Activated CD4-positive, alpha-beta T cell treated with anti-CD3 and anti-CD28 coated beads, Interleukin-2, amount 50 U/mL, for 24 hours (primary cell): Measurements from ENCODE around the gene SEC16A.

Source experiments
- DNase-seq, 2 donors: peaks; one replicate each; pipeline ENCODE4 v3.0.0-alpha.2; 2020; ENCODE audit warnings: low read depth in 1 of 2, low spot score in 1 of 2

The SEC16A gene

DNA sequence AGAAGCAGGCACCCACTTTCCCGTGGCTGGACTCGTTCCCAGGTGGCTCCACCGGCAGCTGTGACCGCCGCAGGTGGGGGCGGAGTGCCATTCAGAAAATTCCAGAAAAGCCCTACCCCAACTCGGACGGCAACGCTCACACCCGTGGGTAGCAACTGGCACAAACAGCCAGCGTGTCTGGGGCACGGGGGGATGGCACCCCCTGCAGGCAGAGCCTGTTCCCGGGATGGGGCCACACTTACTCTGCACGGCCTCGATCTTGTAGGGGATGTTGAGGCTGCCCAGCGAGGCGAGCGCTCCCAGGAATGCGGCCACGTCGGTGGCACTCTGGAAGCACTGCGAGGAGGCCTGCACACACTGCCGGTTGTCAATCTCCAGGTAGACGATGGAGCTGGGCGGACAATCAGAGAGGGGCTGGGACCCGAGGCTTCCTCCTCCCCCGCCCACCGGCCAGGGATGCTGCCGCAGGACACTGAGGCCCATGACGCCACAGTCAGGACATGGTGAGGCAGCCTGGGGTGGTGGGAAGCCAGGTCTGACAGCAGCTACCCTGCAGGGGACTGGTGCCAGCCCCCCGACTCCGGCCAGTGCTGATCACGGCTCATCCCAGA is 20.2 kb upstream of the SEC16A start:
- DNase-seq, result no peak

DNA sequence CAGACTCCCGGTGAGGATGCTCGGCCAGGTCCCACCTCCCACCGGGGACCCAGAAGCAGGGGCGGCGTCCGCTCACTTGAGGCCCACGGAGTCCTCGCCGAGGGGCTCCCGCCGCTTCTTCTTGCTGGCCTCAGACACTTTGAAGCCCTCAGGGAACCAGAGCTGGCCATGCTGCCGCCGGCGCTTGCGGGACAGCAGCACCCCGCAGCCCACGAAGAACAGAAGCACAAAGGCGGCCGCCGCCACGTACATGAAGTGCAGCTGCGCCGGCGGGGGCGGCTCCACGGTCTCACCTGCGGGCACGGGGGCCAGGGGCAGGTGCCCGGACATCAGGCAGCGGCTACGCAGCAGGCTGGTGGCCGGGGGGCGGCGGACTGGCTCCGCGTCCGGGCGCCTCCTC is 19.4 kb upstream of the SEC16A start:
- DNase-seq, result no peak

DNA sequence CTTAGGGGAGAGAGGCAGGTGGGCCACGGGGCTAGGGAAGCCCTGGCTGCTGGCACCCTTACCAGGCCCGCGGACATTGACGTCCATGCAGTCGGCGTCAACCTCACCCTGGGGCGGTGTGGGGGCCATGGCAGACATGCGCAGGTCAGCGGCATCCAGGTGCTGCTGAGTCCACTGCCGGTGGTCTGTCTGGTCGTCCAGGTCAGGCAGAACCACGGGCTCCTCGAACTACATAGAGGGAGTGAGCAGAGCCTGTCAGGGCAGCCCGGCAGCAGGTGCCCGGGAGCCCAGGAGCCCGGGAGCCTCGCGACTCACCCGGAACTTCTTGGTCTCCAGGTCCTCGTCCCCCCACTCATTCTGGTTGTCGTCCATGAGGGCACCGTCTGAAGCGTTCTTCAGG is 18.8 kb upstream of the SEC16A start:
- no peak for DNase-seq

DNA sequence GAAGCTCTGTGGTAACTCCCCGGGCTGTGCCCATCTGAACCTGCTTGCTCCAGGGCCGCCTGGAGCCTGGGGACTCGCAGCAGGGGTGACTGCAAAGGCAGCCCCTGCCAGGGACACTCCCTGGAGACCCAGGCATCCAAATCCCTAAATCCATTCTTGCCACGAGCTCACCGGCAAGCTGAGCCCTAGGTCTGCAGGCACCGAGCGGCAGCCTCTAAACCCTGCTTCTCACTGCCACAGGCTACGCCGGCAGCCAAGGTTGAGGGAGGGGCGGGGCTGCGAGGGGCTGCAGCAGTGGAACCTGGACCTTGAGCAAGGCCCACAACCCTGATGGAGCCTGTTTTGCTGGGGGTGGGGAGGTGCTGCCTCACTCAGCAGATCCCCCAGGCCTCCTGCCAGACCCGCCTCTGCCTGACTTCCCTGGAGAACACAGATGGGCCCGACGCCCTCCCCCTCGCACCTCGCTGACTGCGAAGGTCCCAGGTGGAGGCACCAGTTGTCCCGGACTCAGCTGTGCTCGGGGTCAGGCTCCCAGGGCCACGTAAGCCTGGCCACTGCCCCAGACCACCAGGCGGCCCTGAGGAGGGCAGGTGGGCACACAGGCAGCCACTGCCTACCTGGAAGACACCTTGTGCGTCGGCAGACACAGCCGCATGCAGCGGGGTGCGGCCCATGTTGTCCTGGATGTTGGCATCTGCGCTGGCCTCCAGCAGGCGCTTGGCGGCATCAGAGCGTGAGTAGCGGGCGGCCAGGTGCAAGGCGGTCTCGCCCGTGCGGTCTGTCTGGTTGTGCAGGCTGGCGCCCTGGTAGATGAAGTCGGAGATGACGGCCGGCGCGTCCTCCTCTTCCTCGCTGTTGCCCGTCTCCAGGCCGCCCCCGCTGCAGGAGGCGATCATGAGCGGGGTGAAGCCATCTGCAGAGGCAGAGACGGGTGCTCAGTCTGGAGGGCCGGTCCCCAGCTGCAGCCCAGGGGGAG is 17.4 kb upstream of the SEC16A start:
- no peak for DNase-seq

DNA sequence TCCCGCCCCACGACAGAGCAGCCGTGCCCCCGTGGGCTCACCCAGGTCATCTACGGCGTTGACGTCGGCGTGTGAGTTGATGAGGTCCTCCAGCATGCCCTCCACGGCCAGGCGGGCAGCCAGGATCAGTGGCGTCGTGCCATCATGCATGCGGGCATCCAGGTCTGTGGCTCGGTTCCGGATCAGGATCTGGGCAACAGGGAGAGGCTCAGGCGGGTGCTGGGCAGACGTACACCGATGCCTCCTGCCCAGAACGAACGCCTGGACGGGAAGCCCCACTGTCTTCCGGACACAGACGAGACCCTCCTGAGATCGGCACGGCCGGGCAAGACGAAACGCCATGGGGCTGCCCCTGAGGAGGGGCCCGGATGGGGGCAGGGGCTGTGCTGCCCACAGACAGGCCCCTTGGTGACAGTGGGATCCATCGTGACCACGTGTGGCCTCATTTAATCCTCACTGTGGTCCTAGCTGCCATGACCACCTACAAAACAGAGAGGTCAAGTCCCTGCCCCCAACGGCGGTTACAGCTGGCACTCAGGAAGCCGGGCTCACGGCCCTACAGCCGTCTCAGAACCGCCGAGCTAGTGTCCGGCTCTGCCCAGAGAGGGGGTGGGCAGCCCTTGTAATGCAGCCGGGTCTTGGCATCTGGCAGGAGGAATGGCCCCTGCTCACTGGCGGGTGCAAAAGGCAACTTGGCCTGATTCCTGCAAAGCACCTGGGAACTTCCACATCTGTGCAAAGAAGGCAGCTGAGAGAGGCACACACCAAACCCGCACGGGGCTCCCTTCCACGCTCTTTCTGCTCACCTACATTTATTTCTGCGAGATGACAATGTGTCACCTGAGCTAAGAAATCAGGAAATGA is 16.5 kb upstream of the SEC16A start:
- no peak for DNase-seq

DNA sequence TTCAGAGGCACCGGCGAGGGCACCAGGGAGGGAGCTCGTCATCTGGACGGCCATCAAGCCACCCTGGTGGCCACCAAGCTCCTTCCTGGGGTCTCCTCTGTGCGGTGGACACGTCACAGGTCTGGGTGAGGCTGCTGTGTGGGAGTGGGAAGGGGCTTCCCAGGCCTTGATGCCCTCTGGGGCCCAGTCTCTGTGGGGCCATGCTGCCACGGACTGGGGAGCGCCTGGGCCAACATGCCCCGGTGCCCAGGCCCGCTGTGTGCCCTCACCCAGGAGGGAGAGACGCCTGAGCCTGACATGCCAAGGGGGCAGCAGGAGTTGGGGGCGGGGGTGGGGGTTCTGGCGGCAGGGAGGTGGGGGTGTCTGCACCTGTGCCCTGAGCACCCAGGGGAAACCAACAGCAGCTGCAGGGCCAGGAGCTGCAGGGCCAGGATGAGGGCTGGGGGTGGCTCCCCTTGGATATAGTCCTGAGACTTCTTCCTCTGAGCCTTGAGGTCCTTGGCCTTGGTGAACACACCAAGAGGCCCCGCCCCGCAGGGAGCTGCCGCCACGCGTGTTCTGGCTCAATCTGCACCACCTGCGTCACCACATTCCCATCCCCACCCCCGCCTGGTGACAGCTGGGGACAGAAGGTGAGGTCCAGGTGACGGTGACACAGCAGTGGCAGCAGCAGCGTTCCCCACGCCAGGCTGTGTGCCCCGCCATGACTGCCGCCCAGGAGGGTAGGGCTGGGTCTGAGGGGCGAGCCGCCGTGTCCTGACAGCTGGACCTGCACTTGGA is 15.3 kb upstream of the SEC16A start:
- no peak for DNase-seq

DNA sequence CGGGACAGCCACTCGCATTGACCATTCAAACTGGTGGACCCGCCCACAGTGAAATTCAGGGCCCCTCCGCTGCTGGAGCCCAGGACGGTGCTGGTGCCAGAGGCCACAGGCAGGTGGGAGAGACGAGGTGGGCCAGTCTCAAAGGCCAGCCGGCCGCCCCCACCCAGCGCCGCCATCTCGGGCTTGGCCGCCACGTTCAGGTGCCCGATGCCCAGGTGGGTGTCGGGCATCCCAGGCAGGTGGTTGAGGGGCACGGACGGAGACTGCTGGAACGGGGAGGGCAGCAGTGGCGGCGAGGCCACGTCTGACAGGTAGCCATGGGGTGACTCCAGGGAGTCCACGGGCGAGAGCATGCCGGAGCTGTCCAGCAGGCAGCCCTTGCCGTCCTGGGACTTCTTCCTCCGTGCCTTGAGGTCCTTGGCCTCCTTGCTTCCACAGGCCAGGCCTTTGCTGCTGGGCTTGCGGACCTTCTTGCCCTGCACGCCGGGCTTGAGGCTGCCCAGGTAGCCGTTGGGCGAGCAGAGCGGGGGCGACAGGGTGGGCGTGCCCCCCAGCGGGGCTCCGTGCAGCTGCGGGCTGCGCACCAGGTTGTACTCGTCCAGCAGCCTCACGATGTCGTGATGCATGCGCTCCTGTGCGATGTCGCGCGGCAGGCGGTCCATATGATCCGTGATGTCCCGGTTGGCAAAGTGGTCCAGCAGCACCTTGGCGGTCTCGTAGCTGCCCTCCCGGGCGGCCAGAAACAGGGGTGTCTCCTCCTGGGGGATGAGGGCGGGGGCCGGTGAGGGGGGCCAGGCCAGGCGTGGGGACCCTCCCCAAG is 14.2 kb upstream of the SEC16A start:
- no peak for DNase-seq

DNA sequence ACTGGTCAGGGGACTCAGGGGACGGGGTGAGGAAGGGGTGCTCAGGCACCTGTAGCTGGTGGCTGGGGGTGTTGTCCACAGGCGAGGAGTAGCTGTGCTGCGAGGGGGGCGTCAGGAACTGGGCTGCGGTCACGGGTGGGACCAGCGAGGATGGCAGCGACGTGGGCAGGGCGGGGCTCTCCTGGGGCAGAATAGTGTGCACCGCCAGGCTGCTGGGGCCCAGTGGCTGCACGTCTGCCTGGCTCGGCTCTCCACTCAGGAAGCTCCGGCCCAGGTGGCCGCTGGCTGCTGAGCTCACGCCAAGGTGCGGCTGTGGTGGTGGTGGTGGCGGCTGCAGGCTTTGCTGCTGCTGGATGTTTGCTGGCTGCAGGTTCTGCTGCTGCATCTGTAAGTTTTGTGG is 13.3 kb upstream of the SEC16A start:
- no peak for DNase-seq

DNA sequence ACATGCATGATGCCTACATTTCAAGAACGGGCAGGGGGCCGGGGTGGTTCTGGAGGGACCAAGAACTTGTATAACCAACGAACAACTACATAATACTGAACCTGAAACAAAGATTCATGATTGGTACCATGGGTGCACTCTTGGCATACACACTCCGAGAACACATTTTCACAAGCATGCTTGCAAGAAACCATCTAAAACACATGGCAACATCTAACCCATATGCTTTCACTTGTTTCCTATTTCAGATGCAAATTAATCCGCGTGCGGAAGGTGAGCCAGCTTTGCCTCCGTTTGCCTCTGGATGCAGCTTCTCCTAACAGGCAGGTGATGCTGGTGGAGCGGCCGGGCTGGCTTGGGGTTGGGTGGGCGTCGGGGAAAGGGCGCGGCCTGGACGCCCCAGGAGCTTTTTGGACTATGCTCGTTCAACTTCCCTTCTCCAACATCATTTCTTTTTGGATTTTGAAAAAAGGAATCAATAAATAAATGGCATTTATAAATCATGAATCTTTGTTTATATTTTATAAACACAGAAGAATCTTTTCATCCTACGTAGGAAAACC is 12.5 kb upstream of the SEC16A start:
- DNase-seq, result no peak

DNA sequence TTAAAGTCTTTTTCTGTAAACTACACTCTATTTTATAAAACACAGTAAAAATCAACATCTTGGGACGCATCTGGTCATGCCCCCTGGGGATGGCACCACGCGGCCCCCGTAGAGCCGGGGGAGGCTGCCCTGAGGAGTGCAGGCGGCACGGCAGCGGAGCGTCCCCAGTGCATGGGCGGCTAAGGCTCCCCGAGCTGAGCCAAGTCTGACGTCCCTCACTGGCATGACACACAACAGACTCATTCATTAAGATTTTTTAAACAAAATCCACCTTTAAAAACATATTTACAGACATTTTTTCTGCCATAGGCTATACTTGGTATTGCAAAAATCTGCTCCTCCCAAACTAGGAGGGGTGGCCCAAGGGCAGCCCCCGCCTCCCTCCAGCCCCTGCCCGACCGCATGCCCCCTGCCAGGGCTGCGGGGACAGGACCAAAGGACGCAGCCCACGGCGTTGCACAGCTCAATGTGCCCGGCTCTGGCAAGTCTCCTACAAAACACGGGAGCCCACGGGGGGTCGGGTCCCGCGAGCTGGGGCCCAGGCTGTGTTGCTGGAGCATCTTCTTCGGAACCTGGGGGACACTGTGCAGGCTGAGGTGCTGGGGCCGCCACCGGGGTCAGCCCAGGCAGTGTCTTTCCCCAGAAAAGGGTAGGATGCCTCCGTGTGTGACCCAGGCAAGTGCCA is 11.8 kb upstream of the SEC16A start:
- DNase-seq, result no peak

DNA sequence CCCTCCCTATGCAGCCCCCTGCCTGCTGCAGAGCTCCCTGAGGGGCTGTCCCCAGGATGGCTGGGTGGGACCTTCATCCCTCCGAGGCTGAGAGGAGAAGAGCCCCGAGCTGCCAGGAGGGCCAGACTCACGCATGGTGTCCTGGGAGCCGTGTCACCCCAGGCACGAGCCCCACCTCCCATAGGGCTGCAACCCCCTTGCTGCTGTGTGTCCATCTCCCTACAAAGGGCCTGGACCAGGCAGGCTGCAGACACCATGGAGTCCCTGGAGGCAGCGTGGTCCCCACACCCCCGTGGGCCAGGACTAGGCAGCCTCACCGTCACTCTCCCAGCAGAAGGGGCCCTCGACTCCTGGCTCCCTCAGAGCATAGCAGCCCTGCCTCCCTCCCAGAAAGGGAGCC is 11.2 kb upstream of the SEC16A start:
- DNase-seq, result no peak

DNA sequence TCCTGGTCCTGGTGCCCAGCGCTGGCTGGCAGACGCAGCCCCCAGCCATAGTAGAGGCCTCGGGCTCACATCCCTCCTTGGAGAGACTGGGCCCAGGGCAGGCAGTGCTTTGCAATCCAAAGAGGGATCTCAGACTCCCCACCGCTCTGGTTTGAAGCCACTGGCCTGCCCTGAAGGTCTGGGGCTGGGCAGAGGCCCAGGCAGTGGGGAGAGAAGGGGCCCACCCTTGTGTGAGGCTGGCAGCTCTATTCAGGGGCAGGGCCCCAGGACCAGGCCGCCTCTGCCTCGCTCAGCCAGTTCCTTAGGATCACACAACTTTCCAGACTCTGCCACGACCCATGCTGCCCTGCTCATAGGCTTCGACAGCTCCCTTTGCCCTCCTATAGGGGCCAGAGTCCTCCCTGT is 10.7 kb upstream of the SEC16A start:
- no peak for DNase-seq

DNA sequence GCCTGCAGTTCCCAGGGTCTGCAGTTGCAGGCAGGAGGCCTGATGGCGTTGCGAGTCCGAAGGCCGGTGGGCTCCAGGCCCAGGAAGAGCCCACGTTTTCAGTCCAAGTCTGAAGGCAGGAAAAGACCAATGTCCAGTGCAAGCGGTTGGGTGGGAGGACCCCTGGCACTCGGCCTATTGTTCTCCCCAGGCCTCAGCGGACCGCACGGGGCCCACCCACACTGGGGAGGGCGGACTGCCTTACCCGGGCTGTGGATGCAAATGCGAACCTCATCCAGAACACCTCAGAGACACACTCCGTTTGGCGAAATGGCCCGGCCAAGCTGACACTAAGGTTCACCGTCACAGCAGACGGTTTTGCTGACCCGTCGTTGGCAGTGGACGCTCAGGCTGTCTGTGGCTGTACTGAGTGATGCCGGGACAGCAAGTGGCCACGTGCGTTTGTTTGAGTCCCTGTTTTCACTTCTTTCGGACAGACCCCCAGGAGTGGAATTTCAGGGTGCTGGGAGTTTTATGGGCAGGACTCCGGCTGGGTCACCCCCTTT is 10.2 kb upstream of the SEC16A start:
- DNase-seq, result no peak

DNA sequence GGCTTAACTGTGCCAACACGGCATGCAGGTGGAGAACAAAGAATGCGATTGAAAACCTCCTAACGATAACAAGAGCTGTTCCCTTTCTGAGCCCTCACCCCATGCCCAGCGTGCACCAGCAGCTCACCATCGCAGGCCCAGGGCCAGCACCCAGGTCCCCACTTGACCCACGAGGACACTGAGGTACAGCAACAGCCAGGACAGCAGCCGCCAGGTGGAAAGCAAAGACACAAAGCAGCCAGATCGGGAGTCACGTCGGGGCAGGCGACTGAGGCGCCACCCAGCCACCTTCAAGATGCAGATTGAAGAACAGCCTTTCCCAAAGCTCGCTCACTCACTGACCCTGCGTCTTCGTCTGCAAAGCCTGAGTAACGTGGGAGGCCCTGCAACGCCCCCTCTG is 6.9 kb upstream of the SEC16A start:
- DNase-seq, result no peak

DNA sequence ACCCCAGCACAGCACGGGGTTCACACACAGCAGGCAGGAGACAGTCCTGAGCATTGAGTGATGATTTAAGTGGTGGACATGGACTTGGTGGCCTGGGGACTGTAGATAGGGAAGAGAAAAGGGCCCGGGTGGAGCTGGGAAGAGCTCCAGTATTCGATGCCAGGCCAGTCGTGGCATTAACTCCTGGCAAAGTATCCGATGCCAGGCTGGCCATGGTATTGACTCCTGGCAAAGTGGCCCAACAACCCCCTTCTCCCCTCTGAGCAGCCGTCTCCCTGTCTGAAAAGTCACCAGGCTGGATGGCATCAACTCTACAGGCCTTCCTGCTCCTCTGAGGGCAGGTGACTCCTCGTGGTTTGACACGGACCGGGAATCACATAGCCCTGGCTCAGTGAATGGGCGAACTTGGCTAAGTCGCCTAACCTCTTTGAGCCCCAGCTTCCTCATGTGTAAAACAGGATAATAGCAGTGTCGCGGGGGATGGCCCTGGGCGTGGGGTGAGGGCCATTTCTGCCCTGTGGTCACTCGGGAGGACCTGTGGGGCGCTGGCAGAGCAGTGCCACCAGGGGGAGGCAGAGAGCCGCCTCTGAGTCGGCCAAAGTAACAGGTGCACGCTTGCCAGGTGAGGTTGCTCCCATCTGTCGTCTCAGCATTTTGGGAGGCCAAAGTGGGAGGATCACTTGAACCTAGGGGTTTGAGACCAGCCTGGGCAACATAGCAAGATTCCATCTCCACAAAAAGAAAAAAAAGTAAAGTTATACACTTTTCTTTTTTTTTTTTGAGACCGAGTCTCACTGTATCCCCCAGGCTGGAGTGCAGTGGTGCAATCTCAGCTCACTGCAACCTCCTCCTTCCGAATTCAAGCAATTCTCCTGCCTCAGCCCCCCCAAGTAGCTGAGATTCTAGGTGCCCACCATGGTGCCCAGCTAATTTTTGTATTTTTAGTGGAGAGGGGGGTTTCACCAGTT is 5.7 kb upstream of the SEC16A start:
- DNase-seq, result peak; percentile 59 to 72

DNA sequence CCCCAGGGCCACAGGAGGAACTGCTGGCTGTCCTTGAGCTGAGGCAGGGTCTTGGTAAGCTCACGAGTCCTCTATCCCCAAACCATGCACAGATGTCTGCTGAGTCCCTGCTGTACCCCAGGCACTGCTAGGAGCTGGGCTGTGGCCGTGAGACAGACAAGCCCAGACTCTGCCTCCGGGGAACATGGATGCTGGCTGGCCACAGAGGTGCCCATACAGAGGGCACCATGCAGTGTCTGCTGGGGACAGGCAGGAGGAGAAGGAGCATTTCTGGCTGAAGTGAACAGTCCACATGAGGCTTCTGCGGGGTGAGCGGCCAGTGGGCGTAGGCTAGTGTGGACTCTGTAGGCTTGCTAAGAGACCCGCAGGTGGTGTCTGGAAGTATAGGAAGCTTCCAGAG is 4.8 kb upstream of the SEC16A start:
- no peak for DNase-seq

DNA sequence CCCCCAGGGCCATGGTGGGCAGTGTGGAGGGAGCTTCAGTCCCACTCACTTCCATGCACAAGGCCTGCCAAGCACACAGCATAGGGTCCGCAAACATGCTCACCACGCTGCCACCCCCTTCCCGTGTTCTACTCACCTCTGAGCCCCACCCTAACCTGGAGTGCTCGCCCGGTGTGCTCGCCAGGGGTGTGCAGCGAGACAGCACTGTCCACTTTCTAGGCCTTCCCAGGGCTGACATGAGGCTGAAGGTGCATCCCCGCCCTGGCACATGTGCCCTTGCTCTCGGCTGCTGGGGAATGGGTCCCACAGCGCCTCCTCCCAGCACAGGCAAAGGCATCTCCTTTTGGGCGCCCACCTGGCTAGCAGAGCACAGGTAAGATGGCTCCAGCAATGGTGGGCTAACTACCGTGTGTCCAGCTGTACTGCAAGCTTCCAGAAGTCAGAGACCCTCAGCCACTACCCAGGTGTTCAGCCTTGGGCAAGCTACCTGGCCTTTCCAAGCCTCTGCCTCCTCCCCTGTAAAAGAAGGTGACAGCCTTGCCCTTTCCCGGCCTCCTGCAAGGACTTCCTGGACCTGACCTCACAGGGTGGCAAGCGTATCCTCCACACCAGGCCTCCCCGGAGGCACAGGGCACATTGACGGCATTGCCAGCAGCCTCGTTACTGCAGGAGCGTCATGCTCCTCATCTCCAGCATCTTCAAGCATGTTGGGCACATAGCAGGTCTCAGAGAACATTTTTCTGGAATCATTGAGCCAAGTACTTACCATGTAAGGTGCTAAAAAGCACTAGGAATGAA is 4.2 kb upstream of the SEC16A start:
- DNase-seq, result no peak
